K562 (cell line): ENCODE results near the gene SLC38A10.

ENCODE experiments used
- ESRRA ChIP-seq: fragments of 450-650 bp; IDR thresholded peaks from 2 replicates; pipeline ENCODE4 v1.6.1; 2014; ENCODE audit warnings: low read depth, mild to moderate bottlenecking, moderate library complexity, borderline replicate concordance
- EZH2 ChIP-seq: IDR thresholded peaks from 2 replicates; pipeline ENCODE4 v1.6.1; 2012; ENCODE audit warnings: low read depth, mild to moderate bottlenecking, inconsistent platforms, low read length, borderline replicate concordance
- HMG20B ChIP-seq: fragments of 250-450 bp; sonication (Bioruptor Pico); IDR thresholded peaks from 2 replicates; pipeline ENCODE4 v1.5.0; 2021; ENCODE audit warnings: mild to moderate bottlenecking
- POLR2A ChIP-seq: fragments of 450-650 bp; conservative IDR thresholded peaks from 2 replicates; pipeline ENCODE4 v1.6.1; 2016
- RBBP5 ChIP-seq: fragments of 200-600 bp; sonication (generic); IDR thresholded peaks from 2 replicates; pipeline ENCODE4 v1.6.1; 2012; ENCODE audit warnings: borderline replicate concordance, mild to moderate bottlenecking, low read length, control low read depth, inconsistent platforms; ENCODE audit not compliant: insufficient read depth, poor library complexity, severe bottlenecking
- TF ChIP-seq, protein P1 (sequence below), 3 experiments: IDR thresholded peaks in 2 of 3; conservative IDR thresholded peaks in 1 of 3; 2 replicates each; pipeline ENCODE4 v1.5.1; 2011 to 2012; ENCODE audit warnings: low read length in 3 of 3, mild to moderate bottlenecking in 3 of 3, control low read depth in 2 of 3, improper control_type of control experiment in 1 of 3, inconsistent platforms in 1 of 3, low read depth in 1 of 3, mixed read lengths in 1 of 3, moderate library complexity in 1 of 3; ENCODE audit not compliant: insufficient read depth in 2 of 3
- TF ChIP-seq, protein P2 (sequence below): fragments of 250-450 bp; sonication (Bioruptor Pico); IDR thresholded peaks from 2 replicates; pipeline ENCODE4 v1.5.1; 2021; ENCODE audit warnings: mild to moderate bottlenecking
- TF ChIP-seq, protein P3 (sequence below): fragments of 450-650 bp; IDR thresholded peaks from 2 replicates; pipeline ENCODE4 v1.6.1; 2016

DNA sequence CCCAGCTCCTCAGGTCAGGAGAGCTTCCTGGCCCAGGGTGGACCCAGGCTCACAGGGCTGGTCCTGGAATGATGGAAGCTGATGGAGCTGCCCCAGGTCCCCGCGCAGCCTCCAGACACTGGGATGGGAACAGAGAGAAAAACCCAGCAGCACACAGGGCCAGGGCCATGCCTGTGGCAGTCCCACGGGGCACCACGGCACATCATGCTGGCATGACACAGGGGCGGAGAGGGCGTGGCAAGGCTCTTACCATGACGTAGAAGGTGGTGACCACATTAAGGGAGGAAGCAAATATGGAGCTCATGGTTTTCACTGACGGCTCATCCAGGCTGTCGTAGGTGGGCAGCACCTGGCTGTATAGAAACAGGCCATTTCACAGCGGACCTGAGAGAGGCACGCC is 18.3 kb downstream of the SLC38A10 start:
- TF ChIP-seq, protein P1, sequence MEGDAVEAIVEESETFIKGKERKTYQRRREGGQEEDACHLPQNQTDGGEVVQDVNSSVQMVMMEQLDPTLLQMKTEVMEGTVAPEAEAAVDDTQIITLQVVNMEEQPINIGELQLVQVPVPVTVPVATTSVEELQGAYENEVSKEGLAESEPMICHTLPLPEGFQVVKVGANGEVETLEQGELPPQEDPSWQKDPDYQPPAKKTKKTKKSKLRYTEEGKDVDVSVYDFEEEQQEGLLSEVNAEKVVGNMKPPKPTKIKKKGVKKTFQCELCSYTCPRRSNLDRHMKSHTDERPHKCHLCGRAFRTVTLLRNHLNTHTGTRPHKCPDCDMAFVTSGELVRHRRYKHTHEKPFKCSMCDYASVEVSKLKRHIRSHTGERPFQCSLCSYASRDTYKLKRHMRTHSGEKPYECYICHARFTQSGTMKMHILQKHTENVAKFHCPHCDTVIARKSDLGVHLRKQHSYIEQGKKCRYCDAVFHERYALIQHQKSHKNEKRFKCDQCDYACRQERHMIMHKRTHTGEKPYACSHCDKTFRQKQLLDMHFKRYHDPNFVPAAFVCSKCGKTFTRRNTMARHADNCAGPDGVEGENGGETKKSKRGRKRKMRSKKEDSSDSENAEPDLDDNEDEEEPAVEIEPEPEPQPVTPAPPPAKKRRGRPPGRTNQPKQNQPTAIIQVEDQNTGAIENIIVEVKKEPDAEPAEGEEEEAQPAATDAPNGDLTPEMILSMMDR (IDR thresholded peaks at IDR 0.05 in 2 of 3, conservative IDR thresholded peaks at IDR 0.05 in 1 of 3; ENCODE audit: insufficient read depth in 2 of 3, low read depth in 1 of 3, low read length in 3 of 3) = no peak
- TF ChIP-seq POLR2A (no peak), EZH2 (no peak), HMG20B (no peak), RBBP5 (no peak), ESRRA (no peak)
- TF ChIP-seq, protein P2, sequence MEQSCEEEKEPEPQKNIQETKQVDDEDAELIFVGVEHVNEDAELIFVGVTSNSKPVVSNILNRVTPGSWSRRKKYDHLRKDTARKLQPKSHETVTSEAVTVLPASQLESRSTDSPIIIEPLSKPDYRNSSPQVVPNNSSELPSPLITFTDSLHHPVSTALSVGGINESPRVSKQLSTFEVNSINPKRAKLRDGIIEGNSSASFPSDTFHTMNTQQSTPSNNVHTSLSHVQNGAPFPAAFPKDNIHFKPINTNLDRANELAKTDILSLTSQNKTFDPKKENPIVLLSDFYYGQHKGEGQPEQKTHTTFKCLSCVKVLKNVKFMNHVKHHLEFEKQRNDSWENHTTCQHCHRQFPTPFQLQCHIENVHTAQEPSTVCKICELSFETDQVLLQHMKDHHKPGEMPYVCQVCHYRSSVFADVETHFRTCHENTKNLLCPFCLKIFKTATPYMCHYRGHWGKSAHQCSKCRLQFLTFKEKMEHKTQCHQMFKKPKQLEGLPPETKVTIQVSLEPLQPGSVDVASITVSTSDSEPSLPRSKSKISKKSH (CRISPR knock-in tag) = no peak
- TF ChIP-seq, protein P3, sequence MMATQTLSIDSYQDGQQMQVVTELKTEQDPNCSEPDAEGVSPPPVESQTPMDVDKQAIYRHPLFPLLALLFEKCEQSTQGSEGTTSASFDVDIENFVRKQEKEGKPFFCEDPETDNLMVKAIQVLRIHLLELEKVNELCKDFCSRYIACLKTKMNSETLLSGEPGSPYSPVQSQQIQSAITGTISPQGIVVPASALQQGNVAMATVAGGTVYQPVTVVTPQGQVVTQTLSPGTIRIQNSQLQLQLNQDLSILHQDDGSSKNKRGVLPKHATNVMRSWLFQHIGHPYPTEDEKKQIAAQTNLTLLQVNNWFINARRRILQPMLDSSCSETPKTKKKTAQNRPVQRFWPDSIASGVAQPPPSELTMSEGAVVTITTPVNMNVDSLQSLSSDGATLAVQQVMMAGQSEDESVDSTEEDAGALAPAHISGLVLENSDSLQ = no peak
